Hematopoietic multipotent progenitor cell treated with erythropoietin and hydrocortisone succinate and interleukin-3 and kit ligand, for 17 days (in vitro differentiated cells): ENCODE measurements around the gene MYMK.
"Not testable (repeated sequence)": the region's sequence is repeated elsewhere in the genome, so short reads cannot be mapped to it uniquely, and the experiment has no call there.

Experiments used
- DNase-seq: peaks from one replicate; pipeline ENCODE4 v3.0.0-alpha.2; 2015; ENCODE audit warnings: low spot score

MYMK gene, protein sequence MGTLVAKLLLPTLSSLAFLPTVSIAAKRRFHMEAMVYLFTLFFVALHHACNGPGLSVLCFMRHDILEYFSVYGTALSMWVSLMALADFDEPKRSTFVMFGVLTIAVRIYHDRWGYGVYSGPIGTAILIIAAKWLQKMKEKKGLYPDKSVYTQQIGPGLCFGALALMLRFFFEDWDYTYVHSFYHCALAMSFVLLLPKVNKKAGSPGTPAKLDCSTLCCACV

DNA sequence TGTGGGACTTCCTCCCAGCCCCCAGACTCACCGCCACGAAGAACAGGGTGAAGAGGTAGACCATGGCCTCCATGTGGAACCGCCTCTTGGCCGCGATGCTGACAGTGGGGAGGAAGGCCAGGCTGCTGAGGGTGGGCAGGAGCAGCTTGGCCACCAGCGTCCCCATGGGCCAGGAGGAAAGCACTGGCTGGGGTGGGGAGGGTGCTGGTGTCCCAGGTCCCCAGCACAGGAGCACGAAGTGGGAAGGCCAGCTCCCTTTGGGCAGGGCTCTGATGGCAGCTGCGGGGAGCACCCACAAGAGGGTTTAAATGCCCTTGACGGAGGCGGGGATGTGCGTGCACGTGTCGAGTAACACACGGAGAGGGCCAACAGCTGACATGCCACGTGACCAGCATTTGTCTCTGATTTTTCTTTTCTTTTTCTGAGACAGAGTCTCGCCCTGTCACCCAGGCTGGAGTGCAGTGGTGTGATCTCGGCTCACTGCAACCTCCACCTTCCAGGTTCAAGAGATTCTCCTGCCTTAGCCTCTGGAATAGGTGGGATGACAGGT is at the start of gene MYMK:
Gene MYMK, minus strand, starts transcription at position 281 of the 550 bp plus-strand sequence. Its CDS starts 115 bp downstream, at position 166.
- no peak for DNase-seq

DNA sequence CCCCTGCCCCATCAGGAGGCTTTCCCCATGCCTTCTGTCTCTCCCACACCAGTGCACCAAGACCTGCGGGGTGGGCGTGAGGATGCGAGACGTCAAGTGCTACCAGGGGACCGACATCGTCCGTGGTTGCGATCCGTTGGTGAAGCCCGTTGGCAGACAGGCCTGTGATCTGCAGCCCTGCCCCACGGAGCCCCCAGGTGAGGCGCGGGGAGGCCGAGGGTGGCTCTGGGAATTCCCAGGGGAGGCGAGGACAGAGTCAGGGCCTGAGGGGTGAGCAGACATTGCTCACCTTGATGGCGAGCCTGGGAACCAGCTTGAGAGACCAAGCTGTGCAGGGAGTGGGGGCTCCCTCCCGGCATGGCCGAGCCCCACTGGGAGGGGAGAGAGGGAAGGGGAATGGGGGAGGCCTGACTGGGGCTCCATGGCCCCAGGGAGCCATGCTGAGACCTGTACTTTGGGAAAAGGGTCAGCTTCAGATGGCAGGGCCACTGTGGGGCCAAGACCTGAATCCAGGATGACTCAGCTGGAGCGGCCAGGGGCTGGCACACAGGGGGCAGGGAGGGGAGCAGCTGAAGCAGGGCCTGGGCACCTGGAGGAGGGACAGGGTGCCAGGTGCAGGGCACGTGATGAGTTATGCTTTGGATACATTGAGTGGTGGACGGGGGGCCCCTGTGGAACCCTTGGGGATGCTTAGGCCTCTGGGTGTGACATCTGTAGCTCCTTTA is 49.2 kb upstream of the MYMK start:
- no peak for DNase-seq

DNA sequence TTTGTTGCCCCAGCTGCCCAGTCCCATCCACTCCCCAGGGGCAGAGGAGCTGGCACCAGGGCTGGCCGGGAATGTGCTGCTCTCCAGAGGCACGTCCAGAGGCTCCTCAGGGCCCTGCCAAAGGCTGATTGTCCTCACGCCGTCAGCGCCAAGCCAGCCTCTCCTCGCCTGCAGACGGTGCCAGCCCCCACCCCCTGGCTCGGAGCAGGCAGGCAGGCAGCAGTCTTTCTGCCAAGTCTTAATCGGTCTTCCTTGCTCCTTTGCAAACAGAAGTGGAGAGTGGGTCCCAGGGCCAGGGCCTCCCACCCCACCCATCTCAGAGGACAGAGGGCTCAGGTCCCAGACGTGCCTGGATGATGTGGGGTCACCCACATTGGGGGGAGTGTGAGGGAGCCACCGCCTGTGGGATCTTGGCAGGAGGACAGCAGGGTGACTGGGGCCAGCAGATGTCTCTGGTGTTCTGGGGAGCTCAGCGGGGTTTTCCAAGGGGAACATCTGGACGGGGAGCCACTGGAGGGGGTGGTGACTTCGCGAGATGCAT is 48.1 kb upstream of the MYMK start:
- no peak for DNase-seq

DNA sequence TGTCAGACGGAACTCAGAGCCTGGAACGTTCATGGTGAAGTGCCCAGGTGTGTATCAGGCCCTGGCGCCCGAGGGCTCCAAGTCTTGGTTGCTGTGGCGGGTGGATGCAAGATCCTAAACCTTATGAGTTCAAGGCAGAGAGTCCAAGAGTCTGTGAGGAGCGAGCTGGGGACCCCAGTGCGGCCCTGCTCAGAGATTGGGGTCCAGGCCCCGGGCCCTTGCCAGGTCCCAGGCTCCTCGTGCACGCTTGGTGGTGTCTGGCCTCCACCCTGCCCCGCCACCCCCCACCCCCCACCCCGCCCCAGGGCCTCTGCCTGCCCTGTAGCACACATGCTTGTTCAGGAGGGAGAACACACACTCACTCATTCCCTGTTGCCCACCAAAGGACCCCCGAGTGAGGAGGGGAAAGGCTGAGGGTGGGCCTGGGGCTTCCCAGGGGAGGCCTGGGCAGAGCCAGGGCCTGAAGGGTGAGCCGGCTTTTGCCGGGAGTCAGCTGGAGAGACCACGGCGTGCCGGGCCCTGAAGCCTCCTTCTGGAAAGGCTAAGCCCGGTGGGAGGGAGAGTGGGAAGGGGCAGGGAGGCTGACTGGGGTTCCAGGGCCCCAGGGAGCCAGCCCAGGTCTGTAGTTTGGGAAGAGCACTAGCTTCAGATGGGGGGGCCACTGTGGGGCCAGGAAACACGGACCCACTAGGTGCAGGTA is 47.3 kb upstream of the MYMK start:
- no peak for DNase-seq

DNA sequence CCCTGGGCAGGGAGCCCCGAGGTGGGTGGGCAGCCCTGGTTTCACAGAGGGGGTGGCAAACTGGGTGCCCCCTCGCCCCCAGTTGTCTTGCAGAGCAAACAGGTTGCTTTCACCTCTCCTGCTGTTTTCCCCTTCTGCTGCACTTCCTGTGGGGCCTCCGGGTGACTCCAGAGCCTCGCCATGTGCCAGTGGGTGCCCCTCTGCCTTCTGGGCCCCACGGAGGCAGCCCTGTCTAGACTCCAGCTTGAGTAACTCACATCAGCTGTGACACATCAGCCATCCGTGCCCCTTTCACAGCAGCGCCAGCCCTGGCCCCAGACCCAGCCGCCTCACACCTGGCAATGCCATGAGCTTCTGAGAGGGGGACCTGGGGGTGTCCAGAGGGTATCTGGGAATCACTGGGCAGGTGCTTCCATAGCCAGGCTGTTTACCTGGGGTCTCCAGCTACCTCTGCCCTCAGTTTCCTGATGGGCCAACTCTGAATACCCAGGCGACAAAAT is 46.7 kb upstream of the MYMK start:
- no peak for DNase-seq

DNA sequence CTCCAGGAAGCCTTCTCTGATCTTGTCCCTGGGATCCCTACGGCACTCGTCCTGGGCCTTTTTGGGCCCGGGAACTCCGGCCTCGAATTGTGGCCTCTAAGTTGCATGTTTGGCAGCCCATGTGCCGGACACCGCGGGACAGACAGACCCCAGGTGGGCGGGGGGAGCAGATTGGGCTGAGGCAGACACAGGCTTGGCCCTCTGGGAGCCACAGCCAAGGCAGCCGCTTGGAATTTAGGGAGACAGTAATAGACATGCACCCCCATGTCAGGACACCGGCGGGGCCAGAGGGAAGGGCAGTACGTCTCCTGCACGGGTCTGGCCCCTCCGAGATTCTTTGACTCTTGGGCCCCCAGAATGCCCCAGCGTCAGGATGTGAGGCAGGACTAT is 45.9 kb upstream of the MYMK start:
- no peak for DNase-seq

DNA sequence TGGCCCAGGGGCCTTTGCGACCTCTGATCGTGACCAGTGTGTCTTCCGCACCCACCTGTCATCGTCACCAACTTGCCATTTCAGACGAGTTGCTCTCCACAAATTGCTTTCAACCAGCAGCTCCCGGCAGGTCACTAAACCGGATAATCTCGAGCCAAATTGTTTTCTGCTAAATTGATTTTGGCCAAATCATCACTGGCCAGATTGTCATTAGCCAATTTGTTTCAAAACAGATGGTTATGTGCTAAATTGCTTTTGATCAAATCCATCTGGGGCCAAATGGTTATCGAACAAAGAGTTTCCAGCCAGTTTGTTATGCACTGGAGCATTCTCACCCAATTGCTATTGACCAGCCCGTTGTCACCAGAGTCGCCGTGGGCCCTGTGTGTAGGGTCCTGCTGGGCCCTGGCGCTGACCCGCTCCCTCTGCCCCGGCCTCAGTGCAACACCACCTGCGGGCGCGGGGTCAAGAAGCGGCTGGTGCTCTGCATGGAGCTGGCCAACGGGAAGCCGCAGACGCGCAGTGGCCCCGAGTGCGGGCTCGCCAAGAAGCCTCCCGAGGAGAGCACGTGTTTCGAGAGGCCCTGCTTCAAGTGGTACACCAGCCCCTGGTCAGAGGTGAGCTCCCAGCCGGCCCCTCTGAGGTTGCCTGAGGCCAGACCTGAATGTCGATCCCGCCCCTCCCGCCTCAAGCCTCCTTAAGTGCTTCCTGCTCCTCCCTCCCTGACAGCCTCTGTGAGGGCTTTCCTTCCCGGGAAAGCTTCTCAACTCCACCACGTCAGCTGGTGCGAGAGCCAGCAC is 45.3 kb upstream of the MYMK start:
- DNase-seq = no peak

DNA sequence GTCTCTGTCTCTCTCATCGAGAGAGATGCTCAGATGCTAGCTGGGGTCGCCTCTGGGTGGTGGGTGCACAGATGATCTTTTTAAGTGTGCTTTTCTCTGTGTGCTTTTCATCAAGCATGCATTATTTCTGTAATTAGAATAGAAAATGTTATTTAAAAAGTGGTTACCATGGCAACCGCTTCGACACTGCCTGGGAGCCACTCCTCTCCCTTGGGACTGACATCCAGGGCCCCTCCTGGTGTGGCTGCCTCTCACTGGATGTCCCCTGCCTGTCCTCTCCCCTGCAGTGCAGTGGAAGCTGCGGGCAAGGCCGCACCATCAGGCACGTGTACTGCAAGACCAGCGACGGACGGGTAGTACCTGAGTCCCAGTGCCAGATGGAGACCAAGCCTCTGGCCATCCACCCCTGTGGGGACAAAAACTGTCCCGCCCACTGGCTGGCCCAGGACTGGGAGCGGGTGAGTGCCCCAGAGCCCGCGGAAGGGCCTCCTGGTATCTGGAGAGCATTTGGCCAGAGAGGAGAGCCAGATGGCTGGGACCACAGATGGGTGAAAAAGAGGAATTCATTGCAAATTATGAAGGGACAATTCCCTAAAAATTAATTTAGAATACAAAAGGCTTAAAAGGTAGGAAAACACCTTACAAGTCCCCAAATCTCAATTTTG is 44.5 kb upstream of the MYMK start:
- DNase-seq = no peak

DNA sequence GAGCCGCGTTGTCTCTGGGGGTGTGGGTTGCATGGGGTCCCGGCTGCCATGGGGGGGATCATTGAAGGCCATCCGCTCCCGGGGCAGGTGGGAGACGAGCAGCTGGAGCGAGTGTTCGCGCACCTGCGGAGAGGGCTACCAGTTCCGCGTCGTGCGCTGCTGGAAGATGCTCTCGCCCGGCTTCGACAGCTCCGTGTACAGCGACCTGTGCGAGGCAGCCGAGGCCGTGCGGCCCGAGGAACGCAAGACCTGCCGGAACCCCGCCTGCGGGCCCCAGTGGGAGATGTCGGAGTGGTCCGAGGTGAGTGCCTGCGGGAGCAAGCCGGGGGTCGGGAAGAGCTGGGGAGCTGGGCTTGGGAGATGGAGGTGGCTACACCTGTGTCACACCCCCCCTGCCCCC is 43.4 kb upstream of the MYMK start:
- DNase-seq = no peak

DNA sequence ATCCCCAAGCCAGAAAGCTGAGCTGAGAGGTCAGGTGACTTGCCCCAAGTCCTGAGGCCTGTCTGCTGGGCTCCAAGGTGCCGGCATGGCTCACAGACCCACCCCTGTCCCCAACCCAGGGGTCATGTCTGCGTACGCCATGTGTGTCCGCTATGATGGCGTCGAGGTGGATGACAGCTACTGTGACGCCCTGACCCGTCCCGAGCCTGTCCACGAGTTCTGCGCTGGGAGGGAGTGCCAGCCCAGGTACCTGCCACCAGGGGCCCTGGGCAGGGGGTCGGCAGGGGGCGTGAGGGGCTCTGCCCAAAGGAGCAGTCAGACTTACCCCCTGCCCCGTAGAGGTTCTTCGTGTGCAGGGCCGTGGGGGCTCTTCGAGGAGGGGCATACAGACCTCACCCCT is 42.1 kb upstream of the MYMK start:
- DNase-seq = no peak

DNA sequence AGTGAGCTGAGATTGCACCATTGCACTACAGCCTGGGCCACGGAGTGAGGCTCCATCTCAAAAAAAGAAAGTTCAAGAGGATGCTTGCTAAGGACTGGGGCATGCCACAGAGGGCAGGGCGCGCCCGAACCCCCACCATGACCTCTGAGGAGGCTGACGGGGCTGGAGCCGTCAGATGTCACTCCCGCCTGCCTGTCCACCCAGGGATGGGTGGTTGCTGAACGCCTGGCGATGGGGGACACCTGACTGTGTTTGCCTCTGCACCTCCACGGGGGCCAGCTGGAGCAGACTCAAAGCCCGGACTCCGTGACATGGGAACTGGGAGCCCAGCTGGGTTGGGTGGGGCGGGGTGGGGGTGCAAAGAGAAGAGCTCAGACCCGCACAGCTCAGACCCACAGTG is 41.6 kb upstream of the MYMK start:
- no peak for DNase-seq

DNA sequence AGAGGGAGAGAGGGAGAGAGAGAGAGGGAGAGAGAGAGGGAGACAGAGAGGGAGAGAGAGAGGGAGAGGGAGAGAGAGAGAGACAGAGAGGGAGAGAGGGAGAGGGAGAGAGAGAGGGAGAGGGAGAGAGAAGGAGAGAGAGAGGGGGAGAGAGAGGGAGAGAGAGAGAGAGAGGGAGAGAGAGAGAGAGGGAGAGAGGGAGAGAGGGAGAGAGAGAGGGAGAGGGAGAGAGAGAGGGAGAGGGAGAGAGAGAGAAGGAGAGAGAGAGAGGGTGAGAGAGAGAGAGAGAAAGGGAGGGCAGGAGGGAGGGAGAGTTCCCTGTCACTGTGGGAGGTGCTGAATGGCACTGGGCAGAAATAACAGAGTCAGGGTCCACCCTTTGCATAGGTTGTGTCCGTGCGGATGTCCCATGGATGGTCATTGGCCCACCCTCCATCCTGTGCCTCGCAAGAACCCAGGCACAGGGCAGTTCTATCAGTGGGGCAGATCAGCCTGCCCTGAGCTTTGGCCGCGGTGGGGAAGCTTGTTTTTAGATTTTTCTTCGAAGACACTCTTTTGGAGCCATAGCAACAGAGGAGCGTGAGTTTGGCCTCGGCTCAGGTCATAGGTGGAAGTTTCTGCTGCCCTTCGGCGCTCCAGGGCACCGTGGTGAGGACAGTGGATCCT is 39.8 kb upstream of the MYMK start:
- DNase-seq = no peak

DNA sequence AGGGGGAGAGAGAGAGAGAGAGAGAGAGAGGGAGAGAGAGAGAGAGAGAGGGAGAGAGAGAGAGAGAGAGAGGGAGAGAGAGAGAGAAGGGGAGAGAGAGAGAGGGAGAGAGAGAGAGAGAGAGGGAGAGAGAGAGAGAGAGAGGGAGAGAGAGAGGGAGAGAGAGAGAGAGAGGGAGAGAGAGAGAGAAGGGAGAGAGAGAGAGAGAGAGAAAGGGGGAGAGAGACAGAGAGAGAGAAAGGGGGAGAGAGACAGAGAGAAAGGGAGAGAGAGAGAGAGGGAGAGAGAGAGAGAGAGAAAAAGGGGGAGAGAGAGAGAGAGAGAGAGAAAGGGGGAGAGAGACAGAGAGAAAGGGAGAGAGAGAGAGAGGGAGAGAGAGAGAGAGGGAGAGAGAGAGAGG is 39.1 kb upstream of the MYMK start:
- not testable (repeated sequence) for DNase-seq

DNA sequence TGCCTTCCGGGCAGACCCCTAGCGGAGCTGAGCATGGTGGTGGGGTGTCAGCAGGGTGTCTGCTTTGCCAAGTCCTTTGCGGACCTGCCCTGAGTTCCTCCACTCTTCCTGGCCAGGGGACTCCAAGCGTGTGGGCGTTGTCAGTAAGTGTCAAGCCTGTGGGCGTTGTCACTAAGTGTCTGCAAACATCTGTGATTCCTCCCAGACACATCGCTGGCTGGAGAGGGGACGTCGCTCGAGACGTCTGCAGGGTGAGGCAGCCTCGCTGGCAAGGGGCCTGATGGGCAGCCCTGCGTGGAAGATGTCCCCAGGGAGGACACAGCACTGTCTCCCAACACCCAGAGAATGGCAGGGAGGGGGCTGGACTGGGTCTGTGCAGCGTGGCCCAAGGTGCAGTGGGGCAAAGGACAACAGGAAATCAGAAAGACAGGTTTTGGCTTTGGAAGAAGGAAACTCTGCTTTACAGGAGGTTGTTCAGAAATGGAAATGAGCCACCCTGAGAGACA is 38.6 kb upstream of the MYMK start:
- no peak for DNase-seq

DNA sequence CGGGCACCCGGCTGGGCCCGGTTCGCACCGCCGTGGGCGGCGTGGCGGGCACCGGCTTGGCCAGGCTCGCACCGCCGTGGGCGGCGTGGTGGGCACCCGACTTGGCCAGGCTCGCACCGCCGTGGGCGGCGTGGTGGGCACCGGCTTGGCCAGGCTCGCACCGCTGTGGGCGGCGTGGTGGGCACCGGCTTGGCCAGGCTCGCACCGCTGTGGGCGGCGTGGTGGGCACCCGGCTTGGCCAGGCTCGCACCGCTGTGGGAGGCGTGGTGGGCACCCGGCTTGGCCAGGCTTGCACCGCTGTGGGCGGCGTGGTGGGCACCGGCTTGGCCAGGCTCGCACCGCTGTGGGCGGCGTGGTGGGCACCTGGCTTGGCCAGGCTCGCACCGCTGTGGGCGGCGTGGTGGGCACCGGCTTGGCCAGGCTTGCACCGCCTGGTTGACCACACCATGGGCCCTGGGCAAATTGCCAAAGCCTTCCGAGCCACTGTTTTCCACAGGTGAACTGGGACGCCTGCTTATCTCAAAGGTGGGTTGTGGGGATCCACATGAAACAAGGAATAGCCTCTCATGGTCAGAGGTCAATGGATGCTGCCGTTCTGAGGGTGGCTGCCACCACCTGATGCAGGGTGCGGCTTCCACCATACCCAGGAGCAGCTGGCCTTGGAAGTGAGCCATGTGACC is 38.0 kb upstream of the MYMK start:
- DNase-seq = no peak

DNA sequence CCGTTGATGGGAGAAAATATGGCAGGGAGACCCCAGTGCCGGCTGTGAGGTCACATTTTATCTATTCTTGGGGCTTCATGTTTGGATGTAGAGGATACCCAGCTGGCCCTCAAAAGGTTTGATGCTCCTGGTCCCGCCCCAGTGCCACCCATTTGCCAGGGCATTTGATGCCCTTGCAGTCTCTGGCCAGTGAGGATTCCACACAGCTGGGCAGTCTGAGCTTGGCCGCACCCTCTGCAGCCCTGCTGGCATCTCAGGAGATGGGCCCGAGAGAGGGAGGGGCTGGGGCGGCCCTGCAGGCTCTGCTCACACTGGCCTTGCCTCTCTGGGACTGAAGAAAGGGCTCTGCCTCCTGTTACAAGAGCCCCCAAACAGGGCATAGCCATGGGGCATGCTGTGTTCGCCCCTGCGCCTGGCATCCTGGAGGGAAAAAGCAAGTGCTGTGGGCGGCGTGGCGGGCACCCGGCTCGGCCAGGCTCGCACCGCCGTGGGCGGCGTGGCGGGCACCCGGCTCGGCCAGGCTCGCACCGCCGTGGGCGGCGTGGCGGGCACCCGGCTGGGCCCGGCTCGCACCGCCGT is 37.3 kb upstream of the MYMK start:
- no peak for DNase-seq

DNA sequence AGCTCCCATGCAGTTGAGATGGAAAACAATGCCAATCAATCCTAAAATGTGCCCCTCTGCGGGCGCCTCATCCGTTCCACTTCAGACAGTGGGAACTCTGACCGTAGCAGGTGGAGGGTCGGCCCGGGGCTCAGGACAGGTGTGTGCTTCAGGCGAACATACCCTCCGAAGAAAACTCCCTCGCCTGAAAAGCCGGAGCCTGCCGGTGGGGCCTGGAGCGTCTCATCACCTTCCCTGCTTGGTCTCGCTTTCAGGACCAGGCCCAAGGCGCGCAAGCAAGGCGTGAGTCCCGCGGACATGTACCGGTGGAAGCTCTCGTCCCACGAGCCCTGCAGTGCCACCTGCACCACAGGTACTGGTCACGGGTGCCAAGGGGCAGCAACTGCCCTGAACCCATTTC is 36.2 kb upstream of the MYMK start:
- DNase-seq = no peak

DNA sequence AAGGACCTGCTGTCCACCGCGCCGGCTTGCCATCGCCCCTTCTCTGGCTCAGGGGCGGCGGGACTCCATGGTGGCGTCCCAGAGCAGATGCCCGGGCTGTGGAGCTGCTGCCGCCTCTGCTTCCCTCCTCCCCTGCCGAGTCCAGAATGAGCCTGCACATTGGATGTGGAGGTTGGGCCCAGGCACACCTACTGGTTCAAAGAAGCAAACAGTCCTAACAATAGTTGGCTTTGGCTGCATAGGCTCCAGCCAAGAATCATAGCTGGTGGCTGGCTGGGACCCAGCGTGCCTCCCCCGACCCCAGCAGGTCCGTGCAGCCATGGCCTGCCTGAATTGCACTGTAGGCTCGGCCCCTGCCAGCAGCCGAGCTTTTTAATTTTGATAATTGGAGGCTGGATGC is 35.6 kb upstream of the MYMK start:
- no peak for DNase-seq
